ENCODE measurements around the gene MFRP.

DNA sequence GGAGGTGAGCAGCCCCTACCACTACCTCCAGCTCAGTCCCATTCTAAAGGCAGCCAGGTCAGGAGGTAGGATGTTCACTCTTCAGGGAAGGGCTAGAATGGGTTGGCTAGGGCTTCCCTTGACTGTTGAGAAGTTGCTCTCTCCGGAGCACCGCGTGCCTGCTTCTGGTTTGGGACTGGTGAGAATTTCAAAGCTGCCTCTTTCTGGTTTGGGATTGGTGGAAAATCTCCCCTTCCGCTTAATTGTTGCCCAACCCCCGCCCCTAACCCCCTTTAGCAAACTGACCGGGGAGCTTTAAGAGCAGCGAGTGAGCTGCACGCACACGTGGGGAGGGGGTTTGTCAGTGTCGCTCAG is 34.3 kb upstream of the MFRP start:
- TF ChIP-seq, protein P1, sequence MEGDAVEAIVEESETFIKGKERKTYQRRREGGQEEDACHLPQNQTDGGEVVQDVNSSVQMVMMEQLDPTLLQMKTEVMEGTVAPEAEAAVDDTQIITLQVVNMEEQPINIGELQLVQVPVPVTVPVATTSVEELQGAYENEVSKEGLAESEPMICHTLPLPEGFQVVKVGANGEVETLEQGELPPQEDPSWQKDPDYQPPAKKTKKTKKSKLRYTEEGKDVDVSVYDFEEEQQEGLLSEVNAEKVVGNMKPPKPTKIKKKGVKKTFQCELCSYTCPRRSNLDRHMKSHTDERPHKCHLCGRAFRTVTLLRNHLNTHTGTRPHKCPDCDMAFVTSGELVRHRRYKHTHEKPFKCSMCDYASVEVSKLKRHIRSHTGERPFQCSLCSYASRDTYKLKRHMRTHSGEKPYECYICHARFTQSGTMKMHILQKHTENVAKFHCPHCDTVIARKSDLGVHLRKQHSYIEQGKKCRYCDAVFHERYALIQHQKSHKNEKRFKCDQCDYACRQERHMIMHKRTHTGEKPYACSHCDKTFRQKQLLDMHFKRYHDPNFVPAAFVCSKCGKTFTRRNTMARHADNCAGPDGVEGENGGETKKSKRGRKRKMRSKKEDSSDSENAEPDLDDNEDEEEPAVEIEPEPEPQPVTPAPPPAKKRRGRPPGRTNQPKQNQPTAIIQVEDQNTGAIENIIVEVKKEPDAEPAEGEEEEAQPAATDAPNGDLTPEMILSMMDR (IDR thresholded peaks at IDR 0.05) = no peak
- no peak for TF ChIP-seq POLR2AphosphoS5 (IDR thresholded peaks at IDR 0.05)
